SJSA1 (cell line): ENCODE data around the gene DTX3. TPM values are rescaled to one million over a fixed set of nuclear protein-coding genes. Genes with fewer than 3 reads are reported as not detected.

ENCODE experiments used
- DNase-seq, 2 experiments: peaks; one replicate each; pipeline ENCODE4 v3.0.0-alpha.2; 2015 to 2020; ENCODE audit warnings: low spot score in 2 of 2, low read depth in 1 of 2
- H3K27ac ChIP-seq: fragments of 250-450 bp; sonication (Bioruptor Pico); 2 replicates; pipeline ENCODE4 v1.5.1; 2020; ENCODE audit warnings: mild to moderate bottlenecking, moderate library complexity
- H3K27me3 ChIP-seq: fragments of 250-450 bp; sonication (Bioruptor Pico); replicated peaks from 2 replicates; pipeline ENCODE4 v1.5.1; 2020; ENCODE audit warnings: mild to moderate bottlenecking, moderate library complexity
- H3K36me3 ChIP-seq: fragments of 250-450 bp; sonication (Bioruptor Pico); 2 replicates; pipeline ENCODE4 v1.5.1; 2020; ENCODE audit warnings: mild to moderate bottlenecking
- H3K4me1 ChIP-seq: fragments of 250-450 bp; sonication (Bioruptor Pico); replicated peaks from 2 replicates; pipeline ENCODE4 v1.6.1; 2021; ENCODE audit warnings: mild to moderate bottlenecking
- H3K4me3 ChIP-seq: fragments of 250-450 bp; sonication (Bioruptor Pico); 2 replicates; pipeline ENCODE4 v1.5.1; 2020; ENCODE audit warnings: mild to moderate bottlenecking
- H3K9me3 ChIP-seq: fragments of 250-450 bp; sonication (Bioruptor Pico); replicated peaks from 2 replicates; pipeline ENCODE4 v1.5.1; 2020; ENCODE audit warnings: mild to moderate bottlenecking
- total RNA-seq: library from RNA; depleted of rRNA; stranded (reverse); fragments of >200 nt; shearing (Covaris generic); gene quantifications from 2 replicates; pipeline ENCODE4 v1.2.3, GENCODE V29; 2014

The DTX3 gene
- total RNA-seq, 1 experiment from 2014 or later, result 286 TPM

DNA sequence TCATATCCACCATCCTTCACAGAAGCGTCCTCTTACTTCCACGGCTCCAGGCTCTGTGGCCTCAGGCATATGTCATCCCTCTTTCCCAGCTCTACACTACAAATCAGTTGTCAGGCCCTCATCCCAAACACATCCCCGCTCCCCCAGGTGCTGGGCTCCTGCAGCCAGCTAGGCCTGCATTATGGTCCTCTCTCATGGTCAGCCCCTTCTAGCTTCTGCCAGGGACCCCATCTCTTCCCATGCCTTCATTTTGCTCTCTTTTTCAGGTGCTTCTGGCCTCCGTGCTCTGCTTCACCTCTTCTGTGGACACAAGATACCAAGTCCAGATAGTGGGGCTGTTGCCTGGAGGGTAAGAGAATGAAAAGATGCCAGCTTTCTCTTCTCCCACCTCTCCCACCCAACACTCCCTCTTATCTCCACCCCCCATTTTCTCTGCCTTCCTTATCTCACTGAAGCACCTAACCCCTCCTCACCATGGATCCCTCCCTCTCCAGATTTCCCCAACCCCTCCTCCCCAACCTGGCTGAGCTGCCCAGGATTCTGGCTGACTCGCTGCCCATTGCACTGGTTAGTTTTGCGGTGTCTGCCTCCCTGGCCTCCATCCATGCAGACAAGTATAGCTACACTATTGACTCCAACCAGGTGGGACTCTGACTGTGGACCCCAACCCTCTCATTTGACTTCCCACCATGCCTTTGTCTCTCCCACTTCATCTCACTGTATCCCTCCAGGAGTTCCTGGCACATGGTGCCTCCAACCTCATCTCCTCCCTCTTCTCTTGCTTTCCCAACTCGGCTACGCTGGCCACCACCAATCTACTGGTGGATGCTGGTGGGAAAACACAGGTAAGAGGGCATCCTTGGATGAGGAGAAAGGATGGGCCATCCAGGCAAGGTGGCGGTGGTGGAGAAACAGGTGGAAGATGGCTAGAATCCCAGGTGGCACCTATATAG is 17.9 kb downstream of the DTX3 start:
- peaks cover 19% of the 10 kb centered on the region for H3K36me3 ChIP-seq
- H3K27me3 ChIP-seq, result peaks cover 46% of the 10 kb centered on the region
- peaks cover 11% of the 10 kb centered on the region for H3K9me3 ChIP-seq
- peak; percentile 79 to 95 for DNase-seq
- no peak overlapping the region for H3K4me3 ChIP-seq
- H3K27ac ChIP-seq, result no peak overlapping the region
- peaks cover 17% of the 10 kb centered on the region for H3K4me1 ChIP-seq

DNA sequence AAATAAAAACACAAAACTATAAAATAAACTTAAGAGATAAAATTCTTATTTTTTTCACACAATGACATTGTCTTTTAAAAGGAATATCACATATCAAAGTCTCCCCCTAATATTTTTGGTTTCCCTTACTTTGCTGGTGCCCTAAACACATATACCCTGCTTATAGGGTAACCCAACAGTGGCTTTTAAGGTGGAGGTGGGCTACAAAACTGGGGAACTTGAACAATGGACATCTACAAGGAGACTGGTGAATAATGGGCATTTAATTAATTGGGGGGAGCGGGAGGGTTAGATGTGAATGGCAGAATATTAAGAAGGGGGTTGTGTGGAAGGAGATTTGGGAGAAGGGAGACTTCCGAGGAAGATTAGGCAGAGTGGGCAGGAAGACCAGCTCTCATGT is 18.8 kb downstream of the DTX3 start:
- H3K9me3 ChIP-seq, result peaks cover 11% of the 10 kb centered on the region
- no peak overlapping the region for H3K27ac ChIP-seq
- peak in 1 of 2 experiments; percentile 80 for DNase-seq
- peaks cover 46% of the 10 kb centered on the region for H3K27me3 ChIP-seq
- peaks cover 17% of the 10 kb centered on the region for H3K4me1 ChIP-seq
- H3K4me3 ChIP-seq, result no peak overlapping the region
- peaks cover 27% of the 10 kb centered on the region for H3K36me3 ChIP-seq

DNA sequence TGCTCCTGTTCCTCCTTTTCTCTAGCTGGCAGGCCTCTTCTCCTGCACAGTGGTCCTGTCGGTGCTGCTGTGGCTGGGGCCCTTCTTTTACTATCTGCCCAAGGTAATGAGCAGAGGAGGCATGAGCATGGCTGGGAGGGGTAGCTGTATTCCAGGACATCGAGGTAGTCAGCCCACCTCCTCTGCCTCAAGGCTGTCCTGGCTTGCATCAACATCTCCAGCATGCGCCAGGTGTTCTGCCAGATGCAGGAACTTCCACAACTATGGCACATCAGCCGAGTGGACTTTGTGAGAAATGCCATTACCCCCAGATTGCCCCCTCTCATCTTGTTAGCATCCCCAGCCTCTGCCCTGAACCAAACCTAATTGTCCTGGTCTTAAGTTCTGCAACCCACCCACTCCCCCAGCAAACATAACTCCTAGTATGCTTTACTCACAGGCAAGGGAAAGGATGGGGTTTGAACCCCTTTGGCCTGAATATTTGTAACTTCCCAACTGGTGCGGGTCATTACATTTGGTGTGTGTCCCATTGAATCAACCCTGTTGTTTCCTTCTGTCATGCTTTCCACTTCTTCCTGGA is 19.3 kb downstream of the DTX3 start:
- DNase-seq, result peak; percentile 80 to 95
- H3K27ac ChIP-seq, result no peak overlapping the region
- peaks cover 46% of the 10 kb centered on the region for H3K27me3 ChIP-seq
- H3K9me3 ChIP-seq, result peaks cover 11% of the 10 kb centered on the region
- no peak overlapping the region for H3K4me3 ChIP-seq
- H3K4me1 ChIP-seq, result peaks cover 17% of the 10 kb centered on the region
- H3K36me3 ChIP-seq, result peaks cover 32% of the 10 kb centered on the region

DNA sequence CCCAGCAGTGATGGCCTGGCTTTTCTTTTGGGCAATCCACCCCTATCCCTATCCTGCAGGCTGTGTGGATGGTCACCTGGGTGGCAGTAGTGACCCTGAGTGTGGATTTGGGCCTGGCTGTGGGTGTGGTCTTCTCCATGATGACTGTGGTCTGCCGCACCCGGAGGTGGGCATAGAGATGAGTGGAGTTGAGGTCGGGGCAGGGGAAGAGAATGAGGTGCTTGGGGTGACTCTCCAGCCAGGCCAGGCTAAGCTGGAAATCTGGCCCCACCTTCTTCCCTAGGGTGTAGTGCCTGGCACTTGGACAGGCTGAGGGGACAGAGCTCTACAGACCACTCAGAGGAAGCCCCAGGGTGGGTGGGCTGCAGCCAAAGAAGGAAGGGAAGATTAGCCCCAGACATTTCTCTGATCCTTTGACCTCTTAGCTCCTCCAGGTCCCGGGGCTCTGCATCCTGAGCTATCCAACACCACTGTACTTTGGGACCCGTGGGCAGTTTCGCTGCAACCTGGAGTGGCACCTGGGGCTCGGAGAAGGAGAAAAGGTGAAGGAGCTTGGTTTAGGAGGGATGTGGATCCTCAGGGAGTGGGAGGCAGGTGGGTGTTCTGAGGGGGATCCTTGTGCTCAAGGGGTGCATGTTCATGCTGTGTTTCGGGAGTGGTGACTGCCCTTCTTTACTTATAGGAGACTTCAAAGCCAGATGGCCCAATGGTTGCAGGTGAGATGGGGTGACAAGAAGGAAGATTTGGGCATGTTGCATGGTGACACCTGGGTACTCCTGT is 20.0 kb downstream of the DTX3 start:
- no peak overlapping the region for H3K4me3 ChIP-seq
- no peak overlapping the region for H3K27ac ChIP-seq
- peaks cover 46% of the 10 kb centered on the region for H3K27me3 ChIP-seq
- H3K36me3 ChIP-seq, result peaks cover 39% of the 10 kb centered on the region
- DNase-seq, result peak; percentile 81 to 96
- peaks cover 17% of the 10 kb centered on the region for H3K4me1 ChIP-seq
- H3K9me3 ChIP-seq, result peaks cover 11% of the 10 kb centered on the region

DNA sequence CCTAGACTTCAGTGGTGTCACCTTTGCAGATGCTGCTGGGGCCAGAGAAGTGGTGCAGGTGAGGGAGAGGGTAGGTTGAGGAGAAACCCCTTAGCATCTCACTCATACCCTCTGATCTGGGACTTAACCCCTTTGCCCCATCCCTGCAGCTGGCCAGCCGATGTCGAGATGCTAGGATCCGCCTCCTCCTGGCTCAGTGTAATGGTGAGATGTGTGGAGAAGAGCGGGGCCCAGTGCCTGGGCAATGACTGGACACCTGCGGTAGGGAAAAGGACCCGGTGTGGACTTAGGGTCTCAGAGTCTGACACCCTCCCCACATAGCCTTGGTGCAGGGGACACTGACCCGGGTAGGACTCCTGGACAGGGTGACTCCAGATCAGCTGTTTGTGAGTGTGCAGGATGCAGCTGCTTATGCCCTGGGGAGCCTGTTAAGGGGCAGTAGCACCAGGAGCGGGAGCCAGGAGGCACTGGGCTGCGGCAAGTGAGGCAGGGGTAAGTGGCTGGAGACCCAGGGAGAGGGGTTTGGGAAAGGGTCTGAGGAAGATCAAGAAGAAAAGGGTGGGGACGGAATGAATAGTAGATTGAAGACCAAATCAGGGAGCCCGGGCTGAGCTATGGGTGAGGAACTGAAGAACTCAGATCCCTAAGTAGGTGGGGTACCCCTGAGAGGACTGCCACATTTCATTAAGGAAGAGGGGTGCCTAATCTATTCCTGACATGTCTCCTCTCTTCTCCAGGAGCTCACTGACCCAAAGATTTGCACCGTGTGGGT is 20.8 kb downstream of the DTX3 start:
- peaks cover 48% of the 10 kb centered on the region for H3K36me3 ChIP-seq
- peaks cover 40% of the 10 kb centered on the region for H3K27me3 ChIP-seq
- H3K9me3 ChIP-seq, result peaks cover 11% of the 10 kb centered on the region
- no peak overlapping the region for H3K4me3 ChIP-seq
- peak; percentile 81 to 96 for DNase-seq
- no peak overlapping the region for H3K27ac ChIP-seq
- H3K4me1 ChIP-seq, result peaks cover 17% of the 10 kb centered on the region

DNA sequence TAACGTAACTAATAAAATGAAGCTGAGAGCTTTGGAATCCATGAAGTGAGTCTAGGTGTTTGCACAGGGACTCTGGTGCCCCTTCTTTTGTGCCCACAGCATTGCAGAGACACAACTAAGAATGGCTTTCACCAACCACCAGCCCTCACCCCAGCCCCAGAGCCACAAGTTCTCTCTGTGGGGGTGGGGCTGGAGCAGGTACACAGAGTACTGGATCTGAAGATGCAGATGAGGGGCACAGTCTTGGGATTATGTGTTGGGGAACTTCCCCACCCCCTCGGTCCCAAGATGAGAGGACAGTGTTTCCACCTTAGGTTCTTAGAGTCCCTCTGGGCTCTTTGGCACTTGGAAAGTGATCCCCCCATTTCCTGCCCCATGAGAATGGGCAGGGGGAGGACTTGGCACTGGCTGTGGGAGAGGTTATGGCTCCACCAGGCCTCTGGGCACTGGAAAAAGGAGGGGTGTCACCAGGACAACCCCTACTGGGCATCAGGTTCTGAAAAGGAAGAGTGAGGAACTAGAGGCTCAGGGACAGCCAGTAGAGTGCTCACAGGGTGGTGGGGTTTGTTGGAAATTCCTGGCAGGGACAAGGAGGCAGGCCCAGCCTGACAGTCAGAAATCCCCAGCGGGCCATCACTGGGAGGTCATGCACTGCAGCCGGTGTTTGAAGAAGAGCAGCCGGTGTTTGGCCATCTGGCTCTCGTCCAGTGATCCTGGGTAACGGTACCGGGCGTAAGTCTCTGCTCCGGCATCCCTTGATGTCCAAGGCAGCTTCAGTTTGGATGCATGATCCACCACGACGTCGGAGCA is 21.7 kb downstream of the DTX3 start:
- Histone ChIP-seq H3K4me1 (peaks cover 15% of the 10 kb centered on the region), H3K36me3 (peaks cover 56% of the 10 kb centered on the region), H3K9me3 (peaks cover 4% of the 10 kb centered on the region), H3K4me3 (no peak overlapping the region), H3K27me3 (peaks cover 31% of the 10 kb centered on the region), H3K27ac (no peak overlapping the region)
- peak; percentile 78 to 97 for DNase-seq

DNA sequence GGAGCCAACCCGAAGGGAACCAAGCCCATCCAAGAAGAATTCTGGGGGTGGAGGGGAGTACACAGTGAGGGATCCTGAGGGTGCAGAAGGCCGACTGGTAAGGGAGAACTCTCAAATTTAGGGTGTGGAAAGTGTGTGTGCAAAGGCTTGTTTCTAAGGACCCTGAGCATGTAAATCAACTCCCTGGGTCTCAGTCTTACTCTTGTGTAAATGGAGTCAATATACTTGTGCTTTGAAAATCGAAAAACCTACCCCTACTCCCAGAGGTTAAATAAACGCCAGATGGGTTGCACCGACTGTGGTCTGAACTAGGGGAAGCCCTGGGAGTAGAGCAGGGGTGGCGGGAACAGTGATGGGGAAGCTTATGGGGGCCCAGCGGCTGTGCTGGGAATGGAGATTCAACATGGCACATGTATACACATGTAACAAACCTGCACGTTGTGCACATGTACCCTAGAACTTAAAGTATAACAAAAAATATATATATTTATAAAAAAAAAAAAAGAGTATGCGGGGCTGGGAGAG is 22.4 kb downstream of the DTX3 start:
- H3K36me3 ChIP-seq, result peaks cover 63% of the 10 kb centered on the region
- H3K27ac ChIP-seq, result no peak overlapping the region
- no peaks in the 10 kb centered on the region for H3K9me3 ChIP-seq
- no peak overlapping the region for H3K4me3 ChIP-seq
- DNase-seq, result peak; percentile 78 to 94
- peaks cover 15% of the 10 kb centered on the region for H3K4me1 ChIP-seq
- H3K27me3 ChIP-seq, result peaks cover 25% of the 10 kb centered on the region

DNA sequence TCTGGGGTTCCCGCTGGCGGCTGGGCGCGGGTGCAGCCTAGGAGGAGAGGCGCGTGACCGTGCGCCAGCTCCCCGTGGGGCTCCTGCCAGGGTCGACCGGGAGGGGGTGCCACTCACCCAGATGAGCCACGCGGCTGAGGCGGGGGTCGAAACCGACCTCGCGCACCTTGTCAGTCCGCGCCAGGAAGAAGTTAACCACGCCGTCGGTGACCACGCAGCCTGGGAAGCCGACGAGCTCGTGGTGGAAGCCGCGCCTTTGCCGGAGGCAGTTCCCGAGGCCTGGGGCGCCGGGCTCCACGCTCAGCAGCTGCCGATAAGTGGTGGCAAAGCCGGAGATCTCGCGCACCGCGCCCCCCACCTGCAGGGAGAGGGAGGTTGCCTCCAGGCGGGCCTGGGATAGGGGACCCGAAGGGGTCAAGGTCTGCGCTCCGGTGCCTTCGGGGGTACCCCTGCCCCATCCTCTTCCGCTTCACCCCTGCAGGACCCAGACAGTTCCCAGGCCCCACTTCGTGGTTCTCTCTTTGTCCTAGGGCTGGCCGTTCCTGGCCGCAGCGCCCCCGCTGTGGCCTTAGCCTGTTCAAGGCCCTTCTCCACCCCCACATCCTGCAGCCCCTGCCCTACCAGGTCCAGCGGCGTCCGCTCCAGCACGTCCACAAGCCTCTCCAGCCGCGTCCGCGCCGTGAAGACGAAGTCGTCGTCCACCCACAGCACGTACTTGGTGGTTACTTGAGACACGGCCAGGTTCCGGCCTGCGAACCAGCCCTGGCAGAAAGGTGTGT is 23.1 kb downstream of the DTX3 start:
- Histone ChIP-seq H3K36me3 (peaks cover 67% of the 10 kb centered on the region), H3K4me1 (peaks cover 16% of the 10 kb centered on the region), H3K27ac (no peak overlapping the region), H3K9me3 (no peaks in the 10 kb centered on the region), H3K4me3 (no peak overlapping the region), H3K27me3 (peaks cover 18% of the 10 kb centered on the region)
- peak; percentile 73 to 98 for DNase-seq

DNA sequence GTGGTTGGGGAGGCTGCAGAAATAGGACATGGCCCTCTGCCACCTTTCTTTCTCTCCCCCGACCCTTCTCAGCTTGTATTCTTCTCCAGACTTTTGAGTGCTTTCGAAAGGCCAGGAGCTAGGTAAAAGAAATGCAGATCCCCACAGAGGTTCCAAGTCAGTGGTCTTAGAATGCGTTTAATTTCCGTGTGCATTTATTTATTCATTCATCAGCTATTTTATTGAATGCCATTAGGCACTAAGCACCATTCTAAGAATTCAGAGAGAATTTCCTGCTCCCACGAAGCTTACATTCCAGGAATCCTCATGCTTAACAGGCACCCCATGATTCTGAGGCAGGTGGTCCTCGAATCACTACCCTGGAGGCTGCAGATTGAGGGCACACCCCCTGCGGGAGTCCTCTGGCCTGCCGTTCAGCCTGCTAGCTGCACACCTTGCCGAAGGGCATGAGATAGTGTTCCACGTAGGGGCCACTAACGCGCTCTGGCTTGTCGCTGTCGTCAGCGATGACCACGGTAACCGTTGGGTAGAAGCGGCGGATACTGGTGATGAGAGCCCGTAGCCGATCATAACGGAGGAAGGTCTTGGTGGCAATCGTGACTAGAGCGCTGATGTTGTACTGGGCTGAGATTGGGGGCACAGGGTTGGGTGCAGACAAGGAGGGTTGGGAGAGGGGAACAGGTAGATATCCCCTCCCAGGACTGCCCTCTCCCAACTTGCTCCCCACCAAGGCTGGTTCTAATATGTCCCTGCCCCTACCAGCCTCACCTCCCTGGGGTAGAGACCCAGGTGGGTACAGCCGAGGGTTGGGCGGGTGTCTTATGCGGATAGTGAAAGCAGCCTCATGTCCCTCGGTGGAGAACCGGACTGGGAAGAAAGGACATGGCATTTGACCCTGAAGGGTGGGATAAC is 23.9 kb downstream of the DTX3 start:
- Histone ChIP-seq H3K9me3 (no peaks in the 10 kb centered on the region), H3K27ac (no peak overlapping the region), H3K36me3 (peaks cover 70% of the 10 kb centered on the region), H3K27me3 (peaks cover 9% of the 10 kb centered on the region), H3K4me1 (peaks cover 25% of the 10 kb centered on the region), H3K4me3 (no peak overlapping the region)
- peak; percentile 72 to 97 for DNase-seq

DNA sequence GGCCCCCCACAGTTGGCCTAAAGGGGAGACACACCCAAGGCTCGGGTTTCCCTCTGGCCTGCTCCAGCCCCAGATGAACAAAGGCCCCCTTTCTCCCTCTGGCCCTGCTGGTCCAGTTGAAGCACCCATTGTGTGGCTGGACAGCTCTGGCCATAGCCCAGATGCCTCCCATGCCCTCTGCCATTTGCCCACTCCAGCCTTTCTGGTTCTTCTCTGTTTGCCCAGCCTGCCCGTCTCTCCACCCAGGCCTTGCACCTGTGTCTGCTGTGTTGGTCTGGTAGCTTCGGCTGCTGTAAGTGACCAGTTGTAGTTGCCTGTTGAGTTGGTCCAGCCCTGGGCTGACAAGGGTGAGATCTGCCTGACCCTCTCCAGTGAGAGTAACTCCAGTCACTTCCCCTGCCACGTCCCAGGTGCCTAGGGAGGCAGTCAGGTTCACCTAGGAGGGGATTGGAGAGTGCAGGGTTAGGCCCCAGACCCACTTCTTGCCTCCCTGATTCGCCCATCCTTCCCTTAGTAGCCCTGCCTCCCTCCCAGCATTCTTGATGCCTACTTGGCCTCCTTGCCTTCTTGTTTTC is 25.4 kb downstream of the DTX3 start:
- Histone ChIP-seq H3K9me3 (no peaks in the 10 kb centered on the region), H3K4me3 (no peak overlapping the region), H3K4me1 (peaks cover 27% of the 10 kb centered on the region), H3K27ac (no peak overlapping the region), H3K36me3 (peaks cover 70% of the 10 kb centered on the region), H3K27me3 (peaks cover 9% of the 10 kb centered on the region)
- peak in 1 of 2 experiments; percentile 96 for DNase-seq
